GM12878 (cell line): Measurements from ENCODE around the gene ATP4A. TPM values are rescaled to one million over a fixed set of nuclear protein-coding genes. Genes with fewer than 3 reads are reported as not detected.

Experiments used
- ATF7 ChIP-seq: fragments of 450-650 bp; IDR thresholded peaks from 2 replicates; pipeline ENCODE4 v1.6.1; 2016; ENCODE audit warnings: low read depth, mild to moderate bottlenecking
- BCLAF1 ChIP-seq: fragments of 450-650 bp; IDR thresholded peaks from 2 replicates; pipeline ENCODE4 v1.6.1; 2017; ENCODE audit warnings: antibody characterized with exemption, mild to moderate bottlenecking, moderate library complexity
- CTCF ChIP-seq, 3 experiments: IDR thresholded peaks in 2 of 3; conservative IDR thresholded peaks in 1 of 3; 2 replicates each; pipeline ENCODE4 v1.5.1; 2011; ENCODE audit warnings: low read depth in 3 of 3, low read length in 3 of 3, mild to moderate bottlenecking in 3 of 3, control low read depth in 2 of 3, moderate library complexity in 2 of 3, inconsistent platforms in 1 of 3, mixed read lengths in 1 of 3; ENCODE audit not compliant: control insufficient read depth in 2 of 3, insufficient read depth in 1 of 3; ENCODE audit errors: extremely low read depth in 1 of 3
- EZH2 ChIP-seq: IDR thresholded peaks from 2 replicates; pipeline ENCODE4 v1.6.1; 2012; ENCODE audit warnings: low read depth, mild to moderate bottlenecking, control low read depth, inconsistent platforms, low read length, borderline replicate concordance; ENCODE audit not compliant: control insufficient read depth
- FOXK2 ChIP-seq: fragments of 450-650 bp; IDR thresholded peaks from 2 replicates; pipeline ENCODE4 v1.6.1; 2017; ENCODE audit warnings: mild to moderate bottlenecking, moderate library complexity
- MEF2B ChIP-seq: fragments of 450-650 bp; IDR thresholded peaks from 2 replicates; pipeline ENCODE4 v1.6.1; 2018; ENCODE audit warnings: mild to moderate bottlenecking, moderate library complexity; ENCODE audit not compliant: partially characterized antibody, poor library complexity, severe bottlenecking
- MXI1 ChIP-seq: fragments of 150-350 bp; IDR thresholded peaks from 2 replicates; pipeline ENCODE4 v1.6.1; 2011; ENCODE audit warnings: low read depth, mild to moderate bottlenecking, inconsistent platforms, low read length, improper control_type of control experiment
- NBN ChIP-seq: fragments of 450-650 bp; IDR thresholded peaks from 2 replicates; pipeline ENCODE4 v1.6.1; 2016
- NFXL1 ChIP-seq: fragments of 450-650 bp; IDR thresholded peaks from 2 replicates; pipeline ENCODE4 v1.6.1; 2017; ENCODE audit warnings: antibody characterized with exemption, mild to moderate bottlenecking, borderline replicate concordance
- PML ChIP-seq: IDR thresholded peaks from 2 replicates; pipeline ENCODE4 v1.6.1; 2012; ENCODE audit warnings: low read length, inconsistent platforms
- POLR2AphosphoS5 ChIP-seq: IDR thresholded peaks from 2 replicates; pipeline ENCODE4 v1.6.1; 2011; ENCODE audit warnings: mild to moderate bottlenecking, low read length, inconsistent platforms
- RBBP5 ChIP-seq: fragments of 200-600 bp; sonication (generic); conservative IDR thresholded peaks from 2 replicates; pipeline ENCODE4 v1.6.1; 2016
- RELA ChIP-seq: fragments of 450-650 bp; IDR thresholded peaks from 2 replicates; pipeline ENCODE4 v1.8.0; 2014; ENCODE audit warnings: borderline replicate concordance; ENCODE audit not compliant: partially characterized antibody
- RFX5 ChIP-seq: IDR thresholded peaks from 2 replicates; pipeline ENCODE4 v1.6.1; 2011; ENCODE audit warnings: low read depth, low read length, improper control_type of control experiment
- TBL1XR1 ChIP-seq: IDR thresholded peaks from 2 replicates; pipeline ENCODE4 v1.6.1; 2012; ENCODE audit warnings: low read depth, low read length, improper control_type of control experiment
- ZBTB11 ChIP-seq: fragments of 450-650 bp; formaldehyde crosslinking; IDR thresholded peaks from 2 replicates; pipeline ENCODE4 v1.5.0; 2022; ENCODE audit warnings: mild to moderate bottlenecking, missing genetic modification characterization
- polyA plus RNA-seq, 11 experiments: library from polyadenylated mRNA; depleted of rRNA in 4 of 11; unstranded in 6 of 11; stranded (reverse) in 5 of 11; fragments of >200 nt; fragmentation: Nextera tagmentation in 4 of 11; fragmentation: Illumina TruSeq in 1 of 11; extraction: Ambion mirVana in 4 of 11; extraction: Trizol in 1 of 11; gene quantifications; 1 replicate in 1 of 11; 2 replicates in 10 of 11; pipeline versions ENCODE4 v1.2.1 to v1.2.3, GENCODE V29; 2011 to 2016; ENCODE audit warnings: inconsistent platforms in 2 of 11, missing spikeins in 2 of 11, low read depth in 1 of 11
- total RNA-seq, 4 experiments: library from RNA; depleted of rRNA in 3 of 4; stranded (reverse); fragments of >200 nt in 3 of 4; fragmentation: Illumina TruSeq in 1 of 4; extraction: Trizol in 1 of 4; gene quantifications; 2 replicates each; pipeline versions ENCODE4 v1.2.1 to v1.2.3, GENCODE V29; 2013 to 2021

Gene ATP4A
- total and polyA plus RNA-seq, 10 of the 15 experiments (the other 5 are each of a cell fraction or from before 2014, with no cell fraction given) = 0.03 to 1.5 (median 0.11) TPM; not detected in 3

- TF ChIP-seq NBN (peak; percentile 7; the same call in 1 of the 2 replicates), BCLAF1 (no peak), RELA (no peak), FOXK2 (no peak), NFXL1 (no peak), MXI1 (peak; percentile 80; the same call in 1 of the 2 replicates), EZH2 (no peak), MEF2B (no peak), ZBTB11 (CRISPR knock-in tag) (no peak), POLR2AphosphoS5 (no peak; the same call in none of the 2 replicates), CTCF (IDR thresholded peaks at IDR 0.05 in 2 of 3, conservative IDR thresholded peaks at IDR 0.05 in 1 of 3; ENCODE audit: control insufficient read depth in 2 of 3, extremely low read depth in 1 of 3, insufficient read depth in 1 of 3, low read depth in 3 of 3, low read length in 3 of 3) (no peak), TBL1XR1 (no peak), ATF7 (no peak), RFX5 (no peak), PML (no peak), RBBP5 (no peak)
Measured at GRCh38 chr19:35509018-35509652, 54.3 kb downstream of the ATP4A start (continued).
